ENCODE results near the gene RHOG.
A peak's percentile ranks its signal among the peaks of the same experiment; 100 is the strongest.

DNA sequence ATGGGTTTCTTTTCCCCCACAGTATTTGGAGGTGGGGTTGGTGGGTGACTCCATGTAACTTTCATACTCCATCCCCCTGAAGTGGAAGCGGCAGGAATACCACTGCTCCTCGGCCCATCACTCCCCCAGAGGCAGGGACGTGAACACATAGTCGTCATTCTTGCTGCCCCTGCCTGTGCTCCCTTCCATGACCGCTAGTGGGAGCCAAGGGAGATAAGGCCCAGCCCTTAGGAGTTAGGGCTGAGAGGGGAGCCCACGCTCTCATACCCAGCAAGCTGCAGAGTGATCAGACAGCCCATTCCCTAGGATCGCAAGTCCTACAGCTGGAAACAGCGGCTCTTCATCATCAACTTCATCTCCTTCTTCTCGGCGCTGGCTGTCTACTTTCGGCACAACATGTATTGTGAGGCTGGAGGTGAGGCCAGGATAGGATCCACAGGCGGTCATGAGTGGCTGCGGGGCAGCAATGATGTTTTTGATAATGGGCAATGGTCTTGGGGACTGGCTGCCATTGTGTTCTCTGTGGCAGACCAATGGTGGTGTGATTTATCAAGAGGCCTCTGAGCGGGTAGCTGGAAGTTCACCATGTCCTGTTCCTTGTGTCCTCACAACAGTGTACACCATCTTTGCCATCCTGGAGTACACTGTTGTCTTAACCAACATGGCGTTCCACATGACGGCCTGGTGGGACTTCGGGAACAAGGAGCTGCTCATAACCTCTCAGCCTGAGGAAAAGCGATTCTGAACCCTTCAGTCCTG, 15.9 kb downstream of the RHOG start:
- TF ChIP-seq ZNF586 (CRISPR knock-in tag; conservative IDR thresholded peaks at IDR 0.05) (no peak), L3MBTL2 (IDR thresholded peaks at IDR 0.05) (peak; percentile 28; the same call in 1 of the 2 replicates), ZNF766 (CRISPR knock-in tag; conservative IDR thresholded peaks at IDR 0.05) (0 out of 2 replicates have a peak, but pooled peaks have one; percentile 38), POLR2A (conservative IDR thresholded peaks at IDR 0.05) (no peak), ZNF780A (CRISPR knock-in tag; IDR thresholded peaks at IDR 0.05) (no peak)
- TF ChIP-seq, protein P1, sequence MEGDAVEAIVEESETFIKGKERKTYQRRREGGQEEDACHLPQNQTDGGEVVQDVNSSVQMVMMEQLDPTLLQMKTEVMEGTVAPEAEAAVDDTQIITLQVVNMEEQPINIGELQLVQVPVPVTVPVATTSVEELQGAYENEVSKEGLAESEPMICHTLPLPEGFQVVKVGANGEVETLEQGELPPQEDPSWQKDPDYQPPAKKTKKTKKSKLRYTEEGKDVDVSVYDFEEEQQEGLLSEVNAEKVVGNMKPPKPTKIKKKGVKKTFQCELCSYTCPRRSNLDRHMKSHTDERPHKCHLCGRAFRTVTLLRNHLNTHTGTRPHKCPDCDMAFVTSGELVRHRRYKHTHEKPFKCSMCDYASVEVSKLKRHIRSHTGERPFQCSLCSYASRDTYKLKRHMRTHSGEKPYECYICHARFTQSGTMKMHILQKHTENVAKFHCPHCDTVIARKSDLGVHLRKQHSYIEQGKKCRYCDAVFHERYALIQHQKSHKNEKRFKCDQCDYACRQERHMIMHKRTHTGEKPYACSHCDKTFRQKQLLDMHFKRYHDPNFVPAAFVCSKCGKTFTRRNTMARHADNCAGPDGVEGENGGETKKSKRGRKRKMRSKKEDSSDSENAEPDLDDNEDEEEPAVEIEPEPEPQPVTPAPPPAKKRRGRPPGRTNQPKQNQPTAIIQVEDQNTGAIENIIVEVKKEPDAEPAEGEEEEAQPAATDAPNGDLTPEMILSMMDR (IDR thresholded peaks at IDR 0.05 in 2 of 3, conservative IDR thresholded peaks at IDR 0.05 in 1 of 3; ENCODE audit: insufficient read depth in 2 of 3, low read depth in 1 of 3, low read length in 3 of 3), result peak; percentile 99
- TF ChIP-seq, protein P2, sequence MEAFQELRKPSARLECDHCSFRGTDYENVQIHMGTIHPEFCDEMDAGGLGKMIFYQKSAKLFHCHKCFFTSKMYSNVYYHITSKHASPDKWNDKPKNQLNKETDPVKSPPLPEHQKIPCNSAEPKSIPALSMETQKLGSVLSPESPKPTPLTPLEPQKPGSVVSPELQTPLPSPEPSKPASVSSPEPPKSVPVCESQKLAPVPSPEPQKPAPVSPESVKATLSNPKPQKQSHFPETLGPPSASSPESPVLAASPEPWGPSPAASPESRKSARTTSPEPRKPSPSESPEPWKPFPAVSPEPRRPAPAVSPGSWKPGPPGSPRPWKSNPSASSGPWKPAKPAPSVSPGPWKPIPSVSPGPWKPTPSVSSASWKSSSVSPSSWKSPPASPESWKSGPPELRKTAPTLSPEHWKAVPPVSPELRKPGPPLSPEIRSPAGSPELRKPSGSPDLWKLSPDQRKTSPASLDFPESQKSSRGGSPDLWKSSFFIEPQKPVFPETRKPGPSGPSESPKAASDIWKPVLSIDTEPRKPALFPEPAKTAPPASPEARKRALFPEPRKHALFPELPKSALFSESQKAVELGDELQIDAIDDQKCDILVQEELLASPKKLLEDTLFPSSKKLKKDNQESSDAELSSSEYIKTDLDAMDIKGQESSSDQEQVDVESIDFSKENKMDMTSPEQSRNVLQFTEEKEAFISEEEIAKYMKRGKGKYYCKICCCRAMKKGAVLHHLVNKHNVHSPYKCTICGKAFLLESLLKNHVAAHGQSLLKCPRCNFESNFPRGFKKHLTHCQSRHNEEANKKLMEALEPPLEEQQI (IDR thresholded peaks at IDR 0.05), result no peak
- TF ChIP-seq, protein P3, sequence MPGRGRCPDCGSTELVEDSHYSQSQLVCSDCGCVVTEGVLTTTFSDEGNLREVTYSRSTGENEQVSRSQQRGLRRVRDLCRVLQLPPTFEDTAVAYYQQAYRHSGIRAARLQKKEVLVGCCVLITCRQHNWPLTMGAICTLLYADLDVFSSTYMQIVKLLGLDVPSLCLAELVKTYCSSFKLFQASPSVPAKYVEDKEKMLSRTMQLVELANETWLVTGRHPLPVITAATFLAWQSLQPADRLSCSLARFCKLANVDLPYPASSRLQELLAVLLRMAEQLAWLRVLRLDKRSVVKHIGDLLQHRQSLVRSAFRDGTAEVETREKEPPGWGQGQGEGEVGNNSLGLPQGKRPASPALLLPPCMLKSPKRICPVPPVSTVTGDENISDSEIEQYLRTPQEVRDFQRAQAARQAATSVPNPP (IDR thresholded peaks at IDR 0.05; ENCODE audit: borderline replicate concordance, insufficient read depth, insufficient read length), result no peak

Data from K562 (cell line).